Measurements from ENCODE around the gene MYO1B.
A peak's percentile ranks its signal among the peaks of the same experiment; 100 is the strongest.

The MYO1B gene

DNA sequence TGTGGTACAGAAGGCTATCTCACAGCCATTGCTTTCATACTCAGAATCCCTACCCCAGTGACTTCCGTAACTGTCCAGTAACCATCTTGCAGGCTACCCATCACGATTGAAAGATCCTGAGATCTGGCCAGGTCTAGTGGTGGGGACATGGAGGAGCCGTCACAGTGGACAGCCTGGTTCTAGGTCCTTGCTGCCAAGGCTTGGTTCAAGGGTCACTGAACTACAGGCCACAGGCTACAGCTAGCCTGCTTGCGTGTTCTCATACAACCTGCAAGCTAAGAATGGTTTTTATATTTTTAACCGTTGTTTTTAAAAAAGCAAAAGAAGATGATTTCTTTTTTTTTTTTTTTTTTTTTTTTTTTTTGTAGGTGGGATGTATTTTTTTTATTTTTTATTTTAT lies 151.6 kb downstream of the MYO1B start:
- peaks cover 72% of the 10 kb centered on the region for H3K36me3 ChIP-seq (ENCODE audit: control insufficient read depth, low read depth, low read length)

DNA sequence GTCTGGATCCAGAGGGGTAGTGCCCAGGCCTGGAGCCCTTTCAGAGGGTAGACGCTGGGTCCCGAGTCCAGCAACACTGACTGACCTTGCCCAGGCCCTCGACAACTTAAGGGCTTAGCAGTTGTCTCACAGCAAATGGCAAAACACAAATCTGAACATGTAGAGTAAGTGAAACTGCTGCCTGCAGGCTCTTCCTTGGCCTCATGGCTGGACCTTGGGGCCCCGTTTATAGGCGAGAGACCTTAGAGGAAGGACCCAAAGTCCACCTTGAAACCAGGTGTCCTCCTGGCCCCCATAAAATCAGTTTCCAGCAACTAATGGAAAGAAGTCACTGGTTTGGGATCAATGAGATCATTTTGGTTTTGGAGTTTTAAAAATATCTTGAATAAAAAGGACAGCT lies 154.4 kb downstream of the MYO1B start:
- Histone ChIP-seq H3K27me3 (ENCODE audit: control insufficient read depth, insufficient read depth, low read length) (no peaks in the 10 kb centered on the region), H3K36me3 (ENCODE audit: control insufficient read depth, low read depth, low read length) (peaks cover 53% of the 10 kb centered on the region), H3K9ac (ENCODE audit: low read length) (no peak overlapping the region)

More for the DNA sequence above, 151.6 kb downstream of the MYO1B start:
- H3K9ac ChIP-seq (ENCODE audit: low read length) = no peak overlapping the region
- no peak overlapping the region for H3K27ac ChIP-seq (ENCODE audit: low read length)
- peaks cover 8% of the 10 kb centered on the region for H3K4me1 ChIP-seq (ENCODE audit: control insufficient read depth, low read depth, low read length)
- no peak overlapping the region for H3K4me3 ChIP-seq (ENCODE audit: low read length)
- H3K9me3 ChIP-seq (ENCODE audit: control insufficient read depth, low read depth, low read length) = no peaks in the 10 kb centered on the region
- no peaks in the 10 kb centered on the region for H3K27me3 ChIP-seq (ENCODE audit: control insufficient read depth, insufficient read depth, low read length)

DNA sequence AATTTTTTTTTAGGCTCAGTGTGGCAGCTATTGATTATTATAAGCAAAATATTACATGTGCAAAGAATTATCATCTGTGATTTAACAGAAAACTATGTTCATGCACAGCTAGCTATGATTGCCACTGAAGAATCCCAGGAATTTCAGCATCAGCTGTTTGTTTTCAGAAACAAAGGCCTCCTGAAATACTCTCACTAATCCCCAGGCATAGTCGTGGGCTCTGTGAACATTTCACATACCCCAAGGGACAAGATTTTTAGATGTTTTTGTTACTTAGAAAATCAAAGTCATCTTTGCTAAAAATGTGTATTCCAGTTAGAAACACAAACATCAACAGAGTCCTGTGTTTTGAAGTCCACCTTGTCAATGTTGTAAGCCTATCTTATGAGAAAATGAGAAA lies 156.1 kb downstream of the MYO1B start:
- Histone ChIP-seq H3K4me3 (ENCODE audit: low read length) (no peak overlapping the region), H3K9ac (ENCODE audit: low read length) (no peak overlapping the region), H3K27me3 (ENCODE audit: control insufficient read depth, insufficient read depth, low read length) (no peaks in the 10 kb centered on the region), H3K9me3 (ENCODE audit: control insufficient read depth, low read depth, low read length) (no peaks in the 10 kb centered on the region), H3K4me1 (ENCODE audit: control insufficient read depth, low read depth, low read length) (peaks cover 8% of the 10 kb centered on the region), H3K27ac (ENCODE audit: low read length) (peak overlapping the region; percentile 70), H3K36me3 (ENCODE audit: control insufficient read depth, low read depth, low read length) (peaks cover 44% of the 10 kb centered on the region)

More for the DNA sequence above, 154.4 kb downstream of the MYO1B start:
- Histone ChIP-seq H3K4me1 (ENCODE audit: control insufficient read depth, low read depth, low read length) (peaks cover 8% of the 10 kb centered on the region), H3K9me3 (ENCODE audit: control insufficient read depth, low read depth, low read length) (no peaks in the 10 kb centered on the region), H3K27ac (ENCODE audit: low read length) (no peak overlapping the region), H3K4me3 (ENCODE audit: low read length) (no peak overlapping the region)

DNA sequence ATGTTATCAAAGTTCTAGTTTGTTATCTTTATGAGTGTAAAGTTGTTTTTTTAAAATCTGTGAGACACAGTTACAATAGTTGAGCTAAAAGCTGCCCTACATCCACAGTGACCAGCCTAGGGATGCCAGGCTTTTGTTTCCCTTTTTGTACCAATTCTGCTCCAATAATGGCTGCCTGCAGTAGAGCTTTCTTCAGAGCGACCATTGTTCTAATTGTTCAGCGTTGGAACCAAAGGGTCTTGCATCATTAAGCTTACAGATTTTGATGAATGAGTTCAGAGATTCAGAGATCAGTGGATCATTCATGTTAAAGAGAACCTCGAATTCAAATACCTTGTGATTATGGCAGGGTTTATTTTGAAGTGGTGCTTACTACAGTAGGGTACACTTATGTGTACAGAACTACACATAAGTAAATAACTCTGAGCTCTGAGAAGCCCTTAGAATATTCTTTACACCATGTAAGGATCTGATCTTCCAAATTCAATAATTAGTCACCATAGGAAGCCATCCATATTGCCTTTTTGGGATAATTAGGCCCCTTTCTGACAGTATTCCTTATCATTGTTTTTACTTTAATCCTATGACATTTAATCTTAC lies 157.9 kb downstream of the MYO1B start:
- no peak overlapping the region for H3K4me3 ChIP-seq (ENCODE audit: low read length)
- H3K27me3 ChIP-seq (ENCODE audit: control insufficient read depth, insufficient read depth, low read length) = no peaks in the 10 kb centered on the region
- peaks cover 45% of the 10 kb centered on the region for H3K36me3 ChIP-seq (ENCODE audit: control insufficient read depth, low read depth, low read length)
- H3K4me1 ChIP-seq (ENCODE audit: control insufficient read depth, low read depth, low read length) = peaks cover 8% of the 10 kb centered on the region
- H3K9me3 ChIP-seq (ENCODE audit: control insufficient read depth, low read depth, low read length) = no peaks in the 10 kb centered on the region
- no peak overlapping the region for H3K27ac ChIP-seq (ENCODE audit: low read length)
- no peak overlapping the region for H3K9ac ChIP-seq (ENCODE audit: low read length)

DNA sequence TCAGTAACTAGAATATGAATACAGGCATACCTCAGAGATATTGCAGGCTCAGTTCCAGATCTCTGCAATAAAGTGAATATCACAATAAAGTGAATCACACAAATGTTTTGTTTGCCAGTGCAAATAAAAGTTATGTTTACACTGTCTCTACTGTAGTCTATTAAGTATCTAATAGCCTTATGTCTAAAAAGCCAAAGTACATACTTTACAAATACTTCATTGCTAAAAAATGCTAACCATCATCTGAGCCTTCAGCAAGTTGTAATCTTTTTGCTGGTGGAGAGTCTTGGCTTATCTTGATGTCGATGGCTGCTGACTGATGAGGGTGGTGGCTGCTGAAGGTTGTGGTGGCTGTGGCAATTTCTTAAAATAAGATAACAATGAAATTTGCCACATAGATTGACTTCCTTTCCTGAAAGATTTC lies 159.4 kb downstream of the MYO1B start:
- H3K9me3 ChIP-seq (ENCODE audit: control insufficient read depth, low read depth, low read length) = no peaks in the 10 kb centered on the region
- H3K4me3 ChIP-seq (ENCODE audit: low read length) = no peak overlapping the region
- no peaks in the 10 kb centered on the region for H3K27me3 ChIP-seq (ENCODE audit: control insufficient read depth, insufficient read depth, low read length)

DNA sequence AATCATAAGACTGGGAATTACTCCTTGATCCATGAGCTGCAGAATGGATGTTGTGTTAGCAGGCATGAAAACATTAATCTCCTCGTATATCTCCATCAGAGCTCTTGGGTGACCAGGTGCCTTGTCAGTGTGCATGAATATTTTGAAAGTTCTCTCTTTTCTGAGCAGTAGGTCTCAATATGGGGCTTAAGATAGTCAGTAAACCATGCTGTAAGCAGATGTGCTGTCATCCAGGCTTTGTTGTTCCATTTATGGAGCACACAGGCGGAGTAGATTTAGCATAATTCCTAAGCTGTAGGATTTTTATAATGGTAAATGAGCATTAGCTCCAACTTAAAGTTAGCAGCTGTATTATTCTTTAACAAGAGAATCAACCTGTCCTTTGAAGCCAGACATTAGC lies 160.3 kb downstream of the MYO1B start:
- Histone ChIP-seq H3K9ac (ENCODE audit: low read length) (no peak overlapping the region), H3K9me3 (ENCODE audit: control insufficient read depth, low read depth, low read length) (no peaks in the 10 kb centered on the region), H3K4me1 (ENCODE audit: control insufficient read depth, low read depth, low read length) (peaks cover 7% of the 10 kb centered on the region), H3K4me3 (ENCODE audit: low read length) (no peak overlapping the region), H3K36me3 (ENCODE audit: control insufficient read depth, low read depth, low read length) (peaks cover 49% of the 10 kb centered on the region), H3K27ac (ENCODE audit: low read length) (no peak overlapping the region), H3K27me3 (ENCODE audit: control insufficient read depth, insufficient read depth, low read length) (no peaks in the 10 kb centered on the region)

More for the DNA sequence above, 159.4 kb downstream of the MYO1B start:
- Histone ChIP-seq H3K36me3 (ENCODE audit: control insufficient read depth, low read depth, low read length) (peaks cover 49% of the 10 kb centered on the region), H3K27ac (ENCODE audit: low read length) (no peak overlapping the region), H3K4me1 (ENCODE audit: control insufficient read depth, low read depth, low read length) (peaks cover 8% of the 10 kb centered on the region), H3K9ac (ENCODE audit: low read length) (no peak overlapping the region)

DNA sequence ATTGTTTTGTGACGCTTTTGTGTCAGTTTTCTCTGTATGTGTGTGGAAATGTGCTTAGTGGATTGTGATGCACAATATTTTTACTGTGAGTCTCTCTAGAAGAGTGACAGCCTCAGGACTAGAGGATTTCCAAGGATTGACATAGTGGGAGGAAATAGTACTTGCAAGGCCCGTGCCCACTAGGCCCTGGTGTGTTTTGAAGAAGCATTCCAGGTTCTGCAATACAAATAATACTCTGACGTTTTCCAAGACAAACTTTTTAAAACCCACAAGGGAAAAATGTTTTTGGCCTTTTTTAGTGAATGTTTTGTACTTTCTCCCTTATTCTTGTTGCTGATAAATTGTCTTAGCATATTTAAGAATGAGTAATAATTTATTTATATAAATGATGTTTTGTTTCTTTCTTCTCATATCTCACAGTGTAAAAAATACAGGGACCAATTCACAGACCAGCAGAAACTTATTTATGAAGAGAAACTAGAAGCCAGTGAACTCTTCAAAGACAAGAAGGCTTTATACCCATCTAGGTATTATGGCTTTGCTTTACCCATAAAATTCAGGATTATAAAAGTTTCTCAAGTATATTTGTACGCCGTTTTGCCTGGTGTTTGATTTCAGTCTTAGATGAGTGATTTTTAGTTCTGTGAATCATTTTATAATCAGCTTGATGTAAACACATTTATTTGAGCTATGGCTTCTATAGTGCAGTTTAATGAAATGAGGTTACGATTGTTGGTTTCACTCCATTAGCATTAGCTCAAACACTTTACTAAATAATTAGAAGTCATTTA lies 165.6 kb downstream of the MYO1B start:
- Histone ChIP-seq H3K4me3 (ENCODE audit: low read length) (no peak overlapping the region), H3K4me1 (ENCODE audit: control insufficient read depth, low read depth, low read length) (no peaks in the 10 kb centered on the region), H3K27me3 (ENCODE audit: control insufficient read depth, insufficient read depth, low read length) (no peaks in the 10 kb centered on the region), H3K27ac (ENCODE audit: low read length) (no peak overlapping the region), H3K9ac (ENCODE audit: low read length) (no peak overlapping the region), H3K9me3 (ENCODE audit: control insufficient read depth, low read depth, low read length) (no peaks in the 10 kb centered on the region), H3K36me3 (ENCODE audit: control insufficient read depth, low read depth, low read length) (peaks cover 76% of the 10 kb centered on the region)

DNA sequence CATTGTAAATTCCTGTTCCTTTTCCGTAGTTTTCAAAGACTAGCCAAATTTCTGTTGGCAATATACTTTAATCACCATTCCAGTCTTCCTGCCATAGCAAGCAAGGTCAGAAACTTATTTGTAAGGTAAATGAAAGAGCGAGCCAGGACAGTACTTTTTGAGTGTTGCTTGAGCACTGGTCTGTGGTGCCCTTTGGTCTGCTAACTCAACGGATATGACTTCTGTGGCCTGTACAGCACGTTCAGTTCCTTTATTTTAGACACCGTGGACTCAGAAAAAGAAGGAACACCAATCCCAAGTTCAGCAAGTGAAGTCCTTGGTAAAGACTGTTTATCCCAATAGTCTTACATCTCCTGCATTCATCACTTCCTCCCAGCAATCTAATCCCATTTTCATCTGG lies 166.3 kb downstream of the MYO1B start:
- H3K9me3 ChIP-seq (ENCODE audit: control insufficient read depth, low read depth, low read length) = no peaks in the 10 kb centered on the region
- no peaks in the 10 kb centered on the region for H3K4me1 ChIP-seq (ENCODE audit: control insufficient read depth, low read depth, low read length)
- no peak overlapping the region for H3K9ac ChIP-seq (ENCODE audit: low read length)
- no peaks in the 10 kb centered on the region for H3K27me3 ChIP-seq (ENCODE audit: control insufficient read depth, insufficient read depth, low read length)
- H3K36me3 ChIP-seq (ENCODE audit: control insufficient read depth, low read depth, low read length) = peaks cover 78% of the 10 kb centered on the region
- H3K4me3 ChIP-seq (ENCODE audit: low read length) = no peak overlapping the region
- no peak overlapping the region for H3K27ac ChIP-seq (ENCODE audit: low read length)

DNA sequence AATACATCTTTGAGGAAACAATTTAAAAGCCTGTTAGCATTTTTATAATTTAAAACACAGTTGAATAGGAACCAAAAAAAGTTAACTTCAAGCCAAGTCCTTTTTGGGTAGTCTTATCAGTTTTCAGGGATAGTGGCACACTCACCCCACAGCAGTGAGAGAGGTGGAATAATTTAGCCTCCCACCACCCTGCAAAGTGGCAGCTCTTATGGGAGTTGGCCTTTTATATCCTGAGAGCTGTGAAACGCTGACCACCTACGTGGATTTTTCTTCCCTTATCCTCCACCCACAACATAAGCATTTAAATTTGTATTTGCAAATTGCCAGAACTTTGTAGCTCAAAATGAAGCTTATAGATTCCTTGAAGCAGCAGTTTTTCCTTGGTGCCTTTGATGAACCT lies 167.1 kb downstream of the MYO1B start:
- no peaks in the 10 kb centered on the region for H3K27me3 ChIP-seq (ENCODE audit: control insufficient read depth, insufficient read depth, low read length)
- no peak overlapping the region for H3K9ac ChIP-seq (ENCODE audit: low read length)
- H3K9me3 ChIP-seq (ENCODE audit: control insufficient read depth, low read depth, low read length) = no peaks in the 10 kb centered on the region
- H3K36me3 ChIP-seq (ENCODE audit: control insufficient read depth, low read depth, low read length) = peaks cover 83% of the 10 kb centered on the region
- H3K4me1 ChIP-seq (ENCODE audit: control insufficient read depth, low read depth, low read length) = no peaks in the 10 kb centered on the region
- no peak overlapping the region for H3K4me3 ChIP-seq (ENCODE audit: low read length)
- H3K27ac ChIP-seq (ENCODE audit: low read length) = no peak overlapping the region

DNA sequence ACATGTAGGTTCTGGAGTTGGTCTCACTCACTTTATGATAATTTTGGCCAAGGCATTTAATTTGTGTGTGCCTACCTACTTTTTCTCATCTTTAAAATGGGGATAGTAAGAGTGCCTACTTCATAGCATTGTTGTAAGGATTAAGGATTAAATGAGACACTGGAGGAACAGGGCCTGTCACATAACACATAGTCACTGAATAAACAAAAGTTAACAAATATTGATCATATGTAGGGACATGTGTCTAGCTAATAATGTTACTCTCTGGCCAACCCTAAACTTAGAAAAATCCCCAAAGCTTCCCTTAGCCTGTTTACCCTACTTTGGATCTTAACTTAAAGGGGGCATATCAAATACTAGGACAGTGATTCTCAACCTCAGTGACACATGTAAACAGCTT lies 169.9 kb downstream of the MYO1B start:
- H3K36me3 ChIP-seq (ENCODE audit: control insufficient read depth, low read depth, low read length) = peaks cover 73% of the 10 kb centered on the region
- no peaks in the 10 kb centered on the region for H3K9me3 ChIP-seq (ENCODE audit: control insufficient read depth, low read depth, low read length)

DNA sequence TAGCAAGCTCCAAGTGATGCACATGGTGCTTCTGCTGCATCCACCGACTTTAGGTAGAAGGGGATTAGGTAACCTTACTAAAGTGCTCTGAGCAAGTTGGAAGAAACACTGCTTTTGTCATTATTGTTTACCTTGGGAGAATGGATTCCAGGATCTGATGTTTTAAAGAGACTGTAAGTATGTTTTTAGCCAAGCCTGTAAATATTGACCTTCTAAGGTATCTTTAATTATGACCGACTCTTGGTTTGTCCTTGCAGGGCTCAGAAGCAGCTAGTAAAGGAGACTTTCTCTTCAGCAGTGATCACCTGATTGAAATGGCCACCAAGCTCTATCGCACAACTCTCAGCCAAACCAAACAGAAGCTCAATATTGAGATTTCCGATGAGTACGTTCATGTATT lies 170.7 kb downstream of the MYO1B start:
- Histone ChIP-seq H3K27me3 (ENCODE audit: control insufficient read depth, insufficient read depth, low read length) (no peaks in the 10 kb centered on the region), H3K4me1 (ENCODE audit: control insufficient read depth, low read depth, low read length) (no peaks in the 10 kb centered on the region), H3K9me3 (ENCODE audit: control insufficient read depth, low read depth, low read length) (no peaks in the 10 kb centered on the region), H3K9ac (ENCODE audit: low read length) (no peak overlapping the region), H3K4me3 (ENCODE audit: low read length) (no peak overlapping the region), H3K36me3 (ENCODE audit: control insufficient read depth, low read depth, low read length) (peaks cover 71% of the 10 kb centered on the region), H3K27ac (ENCODE audit: low read length) (no peak overlapping the region)

More for the DNA sequence above, 169.9 kb downstream of the MYO1B start:
- Histone ChIP-seq H3K9ac (ENCODE audit: low read length) (no peak overlapping the region), H3K27me3 (ENCODE audit: control insufficient read depth, insufficient read depth, low read length) (no peaks in the 10 kb centered on the region), H3K27ac (ENCODE audit: low read length) (no peak overlapping the region), H3K4me1 (ENCODE audit: control insufficient read depth, low read depth, low read length) (no peaks in the 10 kb centered on the region), H3K4me3 (ENCODE audit: low read length) (no peak overlapping the region)

DNA sequence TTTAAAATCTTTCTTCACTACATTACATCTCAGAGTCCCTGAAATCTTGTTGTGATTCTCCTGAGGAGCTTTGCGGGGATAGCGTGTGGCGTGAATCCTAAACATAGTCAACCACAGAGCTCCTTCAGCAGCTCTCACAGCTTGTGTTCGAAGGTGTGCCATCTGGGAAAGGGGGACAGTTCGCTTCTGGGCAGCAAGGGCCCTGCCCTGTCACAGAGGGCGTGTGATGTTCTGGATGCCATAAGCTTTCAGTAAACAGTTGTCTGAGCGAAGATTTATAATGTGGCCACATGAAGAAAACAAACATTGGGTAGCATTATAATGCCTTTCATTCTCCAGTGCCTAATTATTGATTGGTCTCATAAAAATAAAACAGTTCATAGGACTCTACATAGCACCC lies 172.5 kb downstream of the MYO1B start:
- Histone ChIP-seq H3K27me3 (ENCODE audit: control insufficient read depth, insufficient read depth, low read length) (no peaks in the 10 kb centered on the region), H3K4me1 (ENCODE audit: control insufficient read depth, low read depth, low read length) (no peaks in the 10 kb centered on the region), H3K4me3 (ENCODE audit: low read length) (no peak overlapping the region), H3K27ac (ENCODE audit: low read length) (no peak overlapping the region), H3K9me3 (ENCODE audit: control insufficient read depth, low read depth, low read length) (no peaks in the 10 kb centered on the region), H3K9ac (ENCODE audit: low read length) (no peak overlapping the region), H3K36me3 (ENCODE audit: control insufficient read depth, low read depth, low read length) (peaks cover 56% of the 10 kb centered on the region)

Measured in iPS-18a (cell line).